Ascending aorta (tissue), 2 donors: Measurements from ENCODE around the gene STIM1. TPM values are rescaled to one million over a fixed set of nuclear protein-coding genes. Genes with fewer than 3 reads are reported as not detected.

ENCODE experiments used
- DNase-seq, 2 donors: peaks; one replicate each; pipeline ENCODE4 v3.0.0-alpha.2; 2019; ENCODE audit warnings: low spot score in 2 of 2
- H3K27ac ChIP-seq, 2 donors: fragments of 200-600 bp; sonication (generic); one replicate each; pipeline ENCODE4 v1.5.1; 2016 to 2017; ENCODE audit warnings: mild to moderate bottlenecking in 1 of 2
- H3K27me3 ChIP-seq: fragments of 200-600 bp; sonication (generic); one replicate; pipeline ENCODE4 v1.5.1; 2017
- H3K36me3 ChIP-seq, 2 donors: fragments of 200-600 bp; sonication (generic); one replicate each; pipeline ENCODE4 v1.5.1; 2016
- H3K4me1 ChIP-seq, 2 donors: fragments of 200-600 bp; sonication (generic); one replicate each; pipeline ENCODE4 v1.5.1; 2016 to 2017; ENCODE audit warnings: mild to moderate bottlenecking in 1 of 2
- H3K4me3 ChIP-seq, 2 donors: fragments of 200-600 bp; sonication (generic); one replicate each; pipeline ENCODE4 v1.5.1; 2016 to 2017; ENCODE audit warnings: mild to moderate bottlenecking in 1 of 2
- H3K9me3 ChIP-seq, 2 donors: fragments of 200-600 bp; sonication (generic); one replicate each; pipeline ENCODE4 v1.5.1; 2016
- CTCF ChIP-seq, 3 experiments: fragments of 200-600 bp in 2 of 3; fragments of 450-650 bp in 1 of 3; sonication (generic) in 2 of 3; IDR thresholded peaks; one replicate each; pipeline ENCODE4 v1.5.1; 2016 to 2019; ENCODE audit warnings: antibody characterized with exemption in 3 of 3, mild to moderate bottlenecking in 1 of 3, moderate library complexity in 1 of 3
- intact Hi-C: fragments of 100-400 bp; cut with DNase I; formaldehyde crosslinking; loops from one replicate; pipeline ENCODE4 v1.15.1; 2023
- total RNA-seq: library from RNA; depleted of rRNA; stranded (reverse); fragments of >200 nt; gene quantifications from one replicate; pipeline ENCODE4 v1.1.0, GENCODE V29; 2016

The STIM1 gene
- total RNA-seq, 1 donor from 2014 or later = 48.1 TPM

- H3K27ac ChIP-seq = no peak overlapping the region
- no peaks in the 10 kb centered on the region for H3K9me3 ChIP-seq
- TF ChIP-seq CTCF (IDR thresholded peaks at IDR 0.05) = no peak
- no peaks in the 10 kb centered on the region for H3K27me3 ChIP-seq
- DNase-seq = no peak
- H3K36me3 ChIP-seq = no peaks in the 10 kb centered on the region
- H3K4me1 ChIP-seq = peaks cover 0 to 5% of the 10 kb centered on the region in 2 donors
- intact Hi-C loops = no loop called here
- H3K4me3 ChIP-seq = no peak overlapping the region
Measured at GRCh38 chr11:4022669-4023068, 167.2 kb downstream of the STIM1 start.

- peaks cover 0 to 5% of the 10 kb centered on the region in 2 donors for H3K4me1 ChIP-seq
- intact Hi-C loops = no loop called here
- TF ChIP-seq CTCF (IDR thresholded peaks at IDR 0.05) = no peak
- no peaks in the 10 kb centered on the region for H3K9me3 ChIP-seq
- H3K36me3 ChIP-seq = no peaks in the 10 kb centered on the region
- no peak overlapping the region for H3K4me3 ChIP-seq
- DNase-seq = no peak
- H3K27me3 ChIP-seq = no peaks in the 10 kb centered on the region
- peak overlapping the region; percentile 52 to 71 for H3K27ac ChIP-seq
Measured at GRCh38 chr11:4025248-4025966, 169.9 kb downstream of the STIM1 start.

GRCh38 chr11:4025967-4026324, 170.5 kb downstream of the STIM1 start:
- intact Hi-C loops = no loop called here
- DNase-seq = no peak
- Histone ChIP-seq H3K27ac (peak overlapping the region; percentile 52 to 71), H3K4me3 (no peak overlapping the region), H3K27me3 (no peaks in the 10 kb centered on the region), H3K36me3 (no peaks in the 10 kb centered on the region), H3K4me1 (peaks cover 0 to 5% of the 10 kb centered on the region in 2 donors), H3K9me3 (no peaks in the 10 kb centered on the region)
- no peak for TF ChIP-seq CTCF (IDR thresholded peaks at IDR 0.05)

GRCh38 chr11:4026389-4026788, 170.9 kb downstream of the STIM1 start:
- no peak for TF ChIP-seq CTCF (IDR thresholded peaks at IDR 0.05)

GRCh38 chr11:4027746-4028145, 172.3 kb downstream of the STIM1 start:
- no peaks in the 10 kb centered on the region for H3K27me3 ChIP-seq
- peaks cover 0 to 5% of the 10 kb centered on the region in 2 donors for H3K4me1 ChIP-seq
- H3K27ac ChIP-seq = no peak overlapping the region
- intact Hi-C loops = no loop called here
- no peak for DNase-seq
- no peak overlapping the region for H3K4me3 ChIP-seq
- H3K36me3 ChIP-seq = no peaks in the 10 kb centered on the region
- no peak for TF ChIP-seq CTCF (IDR thresholded peaks at IDR 0.05)
- no peaks in the 10 kb centered on the region for H3K9me3 ChIP-seq

More at GRCh38 chr11:4026389-4026788, 170.9 kb downstream of the STIM1 start:
- Histone ChIP-seq H3K27ac (peak overlapping the region; percentile 52 to 71), H3K4me1 (peaks cover 0 to 5% of the 10 kb centered on the region in 2 donors), H3K9me3 (no peaks in the 10 kb centered on the region), H3K4me3 (no peak overlapping the region), H3K27me3 (no peaks in the 10 kb centered on the region), H3K36me3 (no peaks in the 10 kb centered on the region)
- intact Hi-C loops = no loop called here
- no peak for DNase-seq
